ENCODE data around the gene PPM1L. TPM values are rescaled to one million over a fixed set of nuclear protein-coding genes. Genes with fewer than 3 reads are reported as not detected.
A peak's percentile ranks its signal among the peaks of the same experiment; 100 is the strongest.

Gene PPM1L
- total RNA-seq, 2 donors from 2014 or later = 23.8 to 47.4 TPM

GRCh38 chr3:160809453-160809852, 53.4 kb downstream of the PPM1L start:
- Histone ChIP-seq H3K36me3 (no peaks in the 10 kb centered on the region), H3K27me3 (no peaks in the 10 kb centered on the region), H3K27ac (peak overlapping the region; percentile 72 to 85), H3K4me3 (no peak overlapping the region), H3K9me3 (no peaks in the 10 kb centered on the region), H3K4me1 (peaks cover 0 to 56% of the 10 kb centered on the region in 2 donors)
- TF ChIP-seq CTCF (IDR thresholded peaks at IDR 0.05) = no peak
- no peak for DNase-seq (ENCODE audit: low spot score)

GRCh38 chr3:160810362-160811236, 54.6 kb downstream of the PPM1L start:
- Histone ChIP-seq H3K4me1 (peaks cover 0 to 44% of the 10 kb centered on the region in 2 donors), H3K27me3 (no peaks in the 10 kb centered on the region), H3K9me3 (no peaks in the 10 kb centered on the region), H3K36me3 (no peaks in the 10 kb centered on the region), H3K4me3 (no peak overlapping the region), H3K27ac (peak overlapping the region; percentile 72 to 85)
- TF ChIP-seq CTCF (IDR thresholded peaks at IDR 0.05) = no peak
- DNase-seq (ENCODE audit: low spot score) = no peak

GRCh38 chr3:160811237-160811548, 55.2 kb downstream of the PPM1L start:
- Histone ChIP-seq H3K36me3 (no peaks in the 10 kb centered on the region), H3K27ac (peak overlapping the region; percentile 0 to 85), H3K4me3 (no peak overlapping the region), H3K9me3 (no peaks in the 10 kb centered on the region), H3K27me3 (no peaks in the 10 kb centered on the region), H3K4me1 (peaks cover 0 to 39% of the 10 kb centered on the region in 2 donors)
- DNase-seq (ENCODE audit: low spot score) = no peak
- no peak for TF ChIP-seq CTCF (IDR thresholded peaks at IDR 0.05)

GRCh38 chr3:160812304-160812703, 56.3 kb downstream of the PPM1L start:
- Histone ChIP-seq H3K27me3 (no peaks in the 10 kb centered on the region), H3K9me3 (no peaks in the 10 kb centered on the region), H3K27ac (peak overlapping the region in 1 of 2 donors; percentile 85), H3K4me1 (peaks cover 0 to 39% of the 10 kb centered on the region in 2 donors), H3K4me3 (no peak overlapping the region), H3K36me3 (no peaks in the 10 kb centered on the region)
- no peak for TF ChIP-seq CTCF (IDR thresholded peaks at IDR 0.05)
- DNase-seq (ENCODE audit: low spot score) = no peak

- no peaks in the 10 kb centered on the region for H3K27me3 ChIP-seq
- no peak for DNase-seq (ENCODE audit: low spot score)
- no peak overlapping the region for H3K4me3 ChIP-seq
- no peaks in the 10 kb centered on the region for H3K9me3 ChIP-seq
- H3K36me3 ChIP-seq = no peaks in the 10 kb centered on the region
- peaks cover 0 to 19% of the 10 kb centered on the region in 2 donors for H3K4me1 ChIP-seq
- no peak overlapping the region for H3K27ac ChIP-seq
- no peak for TF ChIP-seq CTCF (IDR thresholded peaks at IDR 0.05)
Measured at GRCh38 chr3:160815280-160815679, 59.2 kb downstream of the PPM1L start.

GRCh38 chr3:160820022-160820421, 64.0 kb downstream of the PPM1L start:
- Histone ChIP-seq H3K36me3 (no peaks in the 10 kb centered on the region), H3K4me1 (no peaks in the 10 kb centered on the region), H3K9me3 (no peaks in the 10 kb centered on the region), H3K27ac (no peak overlapping the region), H3K27me3 (no peaks in the 10 kb centered on the region), H3K4me3 (no peak overlapping the region)
- DNase-seq (ENCODE audit: low spot score) = no peak
- TF ChIP-seq CTCF (IDR thresholded peaks at IDR 0.05) = no peak

Measured in right atrium auricular region (tissue), 2 donors.